ENCODE measurements around the gene OCA2.

DNA sequence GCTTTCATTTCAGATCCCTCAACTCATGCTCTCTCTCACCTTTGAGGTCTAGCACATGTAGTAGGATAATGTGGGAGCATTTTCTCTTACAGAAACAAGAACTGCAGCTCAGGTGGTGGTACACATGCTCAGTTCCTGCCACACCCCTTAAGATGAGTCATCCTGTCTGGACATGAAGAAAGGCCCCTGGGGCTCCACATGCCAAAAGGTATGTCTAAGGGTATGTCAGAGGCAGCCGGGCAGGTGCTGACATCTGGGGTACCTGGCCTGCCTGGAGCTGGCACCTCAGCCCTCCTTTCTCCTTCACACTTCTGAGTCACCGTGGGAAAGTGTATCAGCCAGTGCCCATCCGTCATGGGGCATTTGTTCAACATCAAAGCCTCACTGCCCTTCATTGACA lies 209.9 kb downstream of the OCA2 start:
- TF ChIP-seq, protein P1, sequence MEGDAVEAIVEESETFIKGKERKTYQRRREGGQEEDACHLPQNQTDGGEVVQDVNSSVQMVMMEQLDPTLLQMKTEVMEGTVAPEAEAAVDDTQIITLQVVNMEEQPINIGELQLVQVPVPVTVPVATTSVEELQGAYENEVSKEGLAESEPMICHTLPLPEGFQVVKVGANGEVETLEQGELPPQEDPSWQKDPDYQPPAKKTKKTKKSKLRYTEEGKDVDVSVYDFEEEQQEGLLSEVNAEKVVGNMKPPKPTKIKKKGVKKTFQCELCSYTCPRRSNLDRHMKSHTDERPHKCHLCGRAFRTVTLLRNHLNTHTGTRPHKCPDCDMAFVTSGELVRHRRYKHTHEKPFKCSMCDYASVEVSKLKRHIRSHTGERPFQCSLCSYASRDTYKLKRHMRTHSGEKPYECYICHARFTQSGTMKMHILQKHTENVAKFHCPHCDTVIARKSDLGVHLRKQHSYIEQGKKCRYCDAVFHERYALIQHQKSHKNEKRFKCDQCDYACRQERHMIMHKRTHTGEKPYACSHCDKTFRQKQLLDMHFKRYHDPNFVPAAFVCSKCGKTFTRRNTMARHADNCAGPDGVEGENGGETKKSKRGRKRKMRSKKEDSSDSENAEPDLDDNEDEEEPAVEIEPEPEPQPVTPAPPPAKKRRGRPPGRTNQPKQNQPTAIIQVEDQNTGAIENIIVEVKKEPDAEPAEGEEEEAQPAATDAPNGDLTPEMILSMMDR (conservative IDR thresholded peaks at IDR 0.05; ENCODE audit: low read depth, low read length), result no peak
- TF ChIP-seq POLR2A (IDR thresholded peaks at IDR 0.05; ENCODE audit: low read depth, low read length) (no peak), RFX5 (IDR thresholded peaks at IDR 0.05; ENCODE audit: low read depth, low read length) (no peak), CEBPB (IDR thresholded peaks at IDR 0.05; ENCODE audit: low read depth, low read length) (no peak), RAD21 (IDR thresholded peaks at IDR 0.05; ENCODE audit: low read length) (no peak), RCOR1 (IDR thresholded peaks at IDR 0.05; ENCODE audit: insufficient replicate concordance, low read length) (no peak), CHD1 (IDR thresholded peaks at IDR 0.05; ENCODE audit: low read depth, low read length) (no peak)

Measured in IMR-90 (cell line).